HG03521 (cell line): ENCODE results near the gene GRIN3B.
"Not testable (repeated sequence)": the region's sequence is repeated elsewhere in the genome, so short reads cannot be mapped to it uniquely, and the experiment has no call there.

ENCODE experiments used
- ATAC-seq: cut with Tn5 transposase; IDR thresholded peaks from one replicate; pipeline ENCODE4 v1.9.1; 2021; ENCODE audit warnings: mild to moderate bottlenecking, moderate library complexity; ENCODE audit not compliant: unreplicated experiment

GRIN3B gene

GRCh38 chr19:1000095-1000494, at the start of gene GRIN3B:
GRIN3B (plus strand) TSS chr19:1000419; CDS start chr19:1000438, 19 bp downstream.
- no peak for ATAC-seq

- ATAC-seq = no peak
Measured at GRCh38 chr19:952049-952679, 48.1 kb upstream of the GRIN3B start.

GRCh38 chr19:952680-953444, 47.4 kb upstream of the GRIN3B start:
- no peak for ATAC-seq

- ATAC-seq = no peak
Measured at GRCh38 chr19:953445-954271, 46.6 kb upstream of the GRIN3B start.

GRCh38 chr19:954272-954671, 45.9 kb upstream of the GRIN3B start:
- no peak for ATAC-seq

- peak; percentile 47 for ATAC-seq
Measured at GRCh38 chr19:954672-955494, 45.3 kb upstream of the GRIN3B start.

GRCh38 chr19:955803-956765, 44.1 kb upstream of the GRIN3B start:
- ATAC-seq = no peak

GRCh38 chr19:956766-957440, 43.3 kb upstream of the GRIN3B start:
- no peak for ATAC-seq

GRCh38 chr19:957578-957977, 42.6 kb upstream of the GRIN3B start:
- not testable (repeated sequence) for ATAC-seq

GRCh38 chr19:958967-959855, 41.0 kb upstream of the GRIN3B start:
- ATAC-seq = no peak

- no peak for ATAC-seq
Measured at GRCh38 chr19:960020-960419, 40.2 kb upstream of the GRIN3B start.

- ATAC-seq = no peak
Measured at GRCh38 chr19:960601-960938, 39.6 kb upstream of the GRIN3B start.

GRCh38 chr19:961866-962620, 38.2 kb upstream of the GRIN3B start:
- ATAC-seq = no peak

- no peak for ATAC-seq
Measured at GRCh38 chr19:962683-963400, 37.4 kb upstream of the GRIN3B start.

GRCh38 chr19:963486-963951, 36.7 kb upstream of the GRIN3B start:
- no peak for ATAC-seq

- ATAC-seq = no peak
Measured at GRCh38 chr19:964116-964520, 36.1 kb upstream of the GRIN3B start.
